Sigmoid colon (tissue), 4 donors: ENCODE data around the gene AVPI1.
A peak's percentile ranks its signal among the peaks of the same experiment; 100 is the strongest.

ENCODE experiments used
- CTCF ChIP-seq, 4 experiments: fragments of 450-650 bp in 3 of 4; fragments of 200-600 bp in 1 of 4; IDR thresholded peaks; one replicate each; pipeline ENCODE4 v1.5.1; 2016 to 2019; ENCODE audit warnings: antibody characterized with exemption in 4 of 4, mild to moderate bottlenecking in 3 of 4, moderate library complexity in 2 of 4
- POLR2A ChIP-seq, 2 donors: fragments of 450-650 bp; IDR thresholded peaks; one replicate each; pipeline ENCODE4 v1.6.1; 2016; ENCODE audit warnings: antibody characterized with exemption in 2 of 2, mild to moderate bottlenecking in 2 of 2, moderate library complexity in 2 of 2
- POLR2AphosphoS5 ChIP-seq, 4 donors: sonication (generic); formaldehyde crosslinking; IDR thresholded peaks; one replicate each; pipeline ENCODE4 v1.6.1; 2017; ENCODE audit warnings: antibody characterized with exemption in 4 of 4

GRCh38 chr10:97687785-97688781 lies 1.0 kb upstream of the AVPI1 start:
- TF ChIP-seq POLR2A (IDR thresholded peaks at IDR 0.05) (no peak), CTCF (IDR thresholded peaks at IDR 0.05) (no peak), POLR2AphosphoS5 (IDR thresholded peaks at IDR 0.05) (peak; percentile 27 to 64 (median 52))
